Fibroblast of skin of right quadriceps (primary cell): ENCODE measurements around the gene ZNF385C.
A peak's percentile ranks its signal among the peaks of the same experiment; 100 is the strongest.

ENCODE experiments used
- DNase-seq: peaks from one replicate; pipeline ENCODE4 v3.0.0-alpha.2; 2013

The ZNF385C gene

GRCh38 chr17:42122371-42123303, 24.4 kb upstream of the ZNF385C start, which contains the start of gene HSPB9:
Gene HSPB9 (plus strand): TSS chr17:42122804. CDS start chr17:42122851, 47 bp downstream.
- no peak for DNase-seq

GRCh38 chr17:42120770-42121769, 22.8 kb upstream of the ZNF385C start, which contains the start of gene KAT2A:
Gene KAT2A (minus strand): TSS chr17:42121367. CDS start chr17:42121304, 63 bp downstream.
- peak; percentile 76 for DNase-seq

- DNase-seq = no peak
Observed at GRCh38 chr17:42120161-42120769, 22.0 kb upstream of the ZNF385C start.

GRCh38 chr17:42119301-42119700, 21.0 kb upstream of the ZNF385C start:
- DNase-seq = no peak

- no peak for DNase-seq
Observed at GRCh38 chr17:42118545-42118944, 20.3 kb upstream of the ZNF385C start.

GRCh38 chr17:42118126-42118510, 19.8 kb upstream of the ZNF385C start:
- DNase-seq = no peak

- no peak for DNase-seq
Observed at GRCh38 chr17:42117397-42118125, 19.3 kb upstream of the ZNF385C start.

- peak; percentile 71 for DNase-seq
Observed at GRCh38 chr17:42116705-42117396, 18.6 kb upstream of the ZNF385C start.

GRCh38 chr17:42114118-42114517, 15.8 kb upstream of the ZNF385C start:
- no peak for DNase-seq

- DNase-seq = no peak
Observed at GRCh38 chr17:42113293-42114069, 15.2 kb upstream of the ZNF385C start.

- DNase-seq = peak; percentile 77
Observed at GRCh38 chr17:42112552-42113176, 14.4 kb upstream of the ZNF385C start, which contains the start of gene DHX58. Gene DHX58 (minus strand): TSS chr17:42112714. CDS start chr17:42111892, 822 bp downstream.

GRCh38 chr17:42111871-42112551, 13.7 kb upstream of the ZNF385C start:
- DNase-seq = peak; percentile 20

GRCh38 chr17:42111265-42111636, 13.0 kb upstream of the ZNF385C start:
- DNase-seq = no peak

GRCh38 chr17:42110301-42111264, 12.3 kb upstream of the ZNF385C start:
- DNase-seq = no peak

GRCh38 chr17:42109086-42109485, 10.8 kb upstream of the ZNF385C start:
- DNase-seq = no peak

GRCh38 chr17:42107597-42108576, 9.6 kb upstream of the ZNF385C start:
- DNase-seq = peak; percentile 58

- DNase-seq = no peak
Observed at GRCh38 chr17:42107124-42107523, 8.9 kb upstream of the ZNF385C start.
